Measurements from ENCODE around the gene DENND4A.

DNA sequence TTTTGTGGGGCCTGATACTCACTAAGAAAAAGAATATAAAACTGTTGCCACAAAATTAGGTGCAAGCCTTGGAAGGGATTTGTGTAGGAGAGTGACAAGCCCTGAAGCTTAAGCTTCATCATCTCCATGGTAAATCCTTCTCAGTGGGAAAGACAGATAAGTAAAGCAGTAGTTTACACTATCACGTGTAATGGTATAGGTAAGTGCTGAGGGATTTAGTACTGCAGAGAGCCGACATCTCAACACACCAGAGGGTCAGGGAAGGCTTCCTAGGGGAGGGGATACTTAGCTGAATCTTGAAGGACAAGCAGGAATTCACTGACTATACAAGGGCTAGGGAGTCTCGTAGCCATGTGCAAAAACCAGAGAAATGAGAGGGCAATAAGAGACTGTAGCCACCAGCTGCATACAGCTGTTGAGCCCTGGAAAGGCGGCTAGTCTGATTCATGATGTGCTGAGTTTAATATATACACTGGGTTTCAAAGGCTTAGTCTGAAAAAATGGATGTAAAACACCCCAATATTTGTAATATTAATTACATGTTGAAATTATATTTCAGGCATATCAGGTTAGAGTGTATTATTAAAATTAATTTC is 159.2 kb downstream of the DENND4A start:
- TF ChIP-seq, protein P1, sequence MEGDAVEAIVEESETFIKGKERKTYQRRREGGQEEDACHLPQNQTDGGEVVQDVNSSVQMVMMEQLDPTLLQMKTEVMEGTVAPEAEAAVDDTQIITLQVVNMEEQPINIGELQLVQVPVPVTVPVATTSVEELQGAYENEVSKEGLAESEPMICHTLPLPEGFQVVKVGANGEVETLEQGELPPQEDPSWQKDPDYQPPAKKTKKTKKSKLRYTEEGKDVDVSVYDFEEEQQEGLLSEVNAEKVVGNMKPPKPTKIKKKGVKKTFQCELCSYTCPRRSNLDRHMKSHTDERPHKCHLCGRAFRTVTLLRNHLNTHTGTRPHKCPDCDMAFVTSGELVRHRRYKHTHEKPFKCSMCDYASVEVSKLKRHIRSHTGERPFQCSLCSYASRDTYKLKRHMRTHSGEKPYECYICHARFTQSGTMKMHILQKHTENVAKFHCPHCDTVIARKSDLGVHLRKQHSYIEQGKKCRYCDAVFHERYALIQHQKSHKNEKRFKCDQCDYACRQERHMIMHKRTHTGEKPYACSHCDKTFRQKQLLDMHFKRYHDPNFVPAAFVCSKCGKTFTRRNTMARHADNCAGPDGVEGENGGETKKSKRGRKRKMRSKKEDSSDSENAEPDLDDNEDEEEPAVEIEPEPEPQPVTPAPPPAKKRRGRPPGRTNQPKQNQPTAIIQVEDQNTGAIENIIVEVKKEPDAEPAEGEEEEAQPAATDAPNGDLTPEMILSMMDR (IDR thresholded peaks at IDR 0.05 in 4 of 5, conservative IDR thresholded peaks at IDR 0.05 in 1 of 5) = no peak
- TF ChIP-seq POLR2A (IDR thresholded peaks at IDR 0.05) = no peak
